GM18951 (cell line): Measurements from ENCODE around the gene PDE6B.

Source experiments
- POLR2A ChIP-seq: IDR thresholded peaks from 4 replicates; pipeline ENCODE4 v1.6.1; 2011; ENCODE audit warnings: mild to moderate bottlenecking; ENCODE audit not compliant: insufficient read length, insufficient read depth; ENCODE audit errors: extremely low read depth
- in situ Hi-C: fragments of 300-500 bp; cut with MboI; formaldehyde crosslinking; loops from one replicate; pipeline ENCODE4 v1.12.0; 2022; ENCODE audit warnings: low sequenced_read_pairs, mixed read lengths, inconsistent platforms; ENCODE audit not compliant: unreplicated experiment

Gene PDE6B

DNA sequence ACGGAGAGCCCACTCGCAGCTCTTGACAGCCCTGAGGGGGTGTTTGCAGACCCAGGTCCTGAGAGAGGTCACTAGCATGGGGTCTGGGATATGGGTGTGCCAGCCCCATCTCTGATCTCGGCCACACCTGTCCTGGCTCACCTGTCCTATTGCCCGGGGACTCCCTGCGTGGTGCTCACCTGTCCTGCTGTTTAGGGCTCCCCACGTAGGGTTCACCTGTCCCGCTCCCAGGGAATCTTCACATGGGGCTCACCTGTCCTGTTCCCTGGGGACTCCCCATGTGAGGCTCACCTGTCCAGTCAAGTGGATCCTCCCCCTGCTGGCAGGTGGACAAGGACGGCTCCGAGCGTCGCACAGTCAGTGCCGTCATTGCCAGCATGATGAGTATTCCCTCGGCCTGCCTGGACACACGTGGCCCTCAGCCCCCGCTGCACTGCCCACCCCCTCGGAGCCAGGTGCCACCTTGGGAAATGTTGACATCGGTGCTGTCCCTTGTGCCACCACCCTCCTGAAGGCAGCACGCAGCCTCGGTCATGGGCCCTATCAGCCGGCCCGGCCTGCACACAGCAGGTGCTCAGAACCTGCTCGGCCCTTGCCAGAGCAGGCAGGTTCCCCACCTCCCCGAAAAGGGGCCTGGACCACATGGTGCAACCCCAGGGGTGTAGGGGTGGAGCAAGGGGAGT, 57.3 kb downstream of the PDE6B start:
- no peak for TF ChIP-seq POLR2A
- in situ Hi-C loops, result no loop called here

DNA sequence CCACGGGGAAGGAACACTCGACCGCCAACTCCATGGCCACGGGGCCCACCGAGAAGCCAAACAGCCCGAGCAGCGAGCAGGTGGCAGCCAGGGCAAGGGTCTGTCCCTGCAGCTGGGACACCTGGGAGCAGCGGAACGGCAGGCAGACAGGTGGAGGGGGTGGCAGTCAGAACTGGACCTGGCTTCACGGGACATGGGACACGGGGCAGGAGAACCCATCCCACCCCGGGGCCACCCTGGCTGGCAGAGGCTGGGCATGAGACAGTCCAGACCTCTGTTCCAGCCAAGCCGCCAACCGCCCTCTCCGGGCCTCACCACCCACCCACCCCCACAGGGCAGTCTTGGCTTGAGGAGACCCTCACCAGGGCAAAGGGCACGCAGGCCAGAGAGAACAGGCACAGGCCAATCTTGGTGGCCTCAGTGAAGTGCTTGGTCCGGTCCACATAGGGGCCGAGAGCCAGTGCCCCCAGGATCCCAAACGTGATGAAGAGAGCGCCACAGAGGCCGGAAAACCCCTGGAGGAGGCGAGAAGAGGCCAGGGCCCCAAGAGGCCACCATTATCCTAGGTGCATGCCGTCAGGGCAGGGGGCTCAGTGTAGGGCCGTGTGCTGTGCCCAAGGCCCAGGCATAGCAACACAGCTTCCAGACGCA, 58.0 kb downstream of the PDE6B start:
- in situ Hi-C loops, result no loop called here
- no peak for TF ChIP-seq POLR2A

DNA sequence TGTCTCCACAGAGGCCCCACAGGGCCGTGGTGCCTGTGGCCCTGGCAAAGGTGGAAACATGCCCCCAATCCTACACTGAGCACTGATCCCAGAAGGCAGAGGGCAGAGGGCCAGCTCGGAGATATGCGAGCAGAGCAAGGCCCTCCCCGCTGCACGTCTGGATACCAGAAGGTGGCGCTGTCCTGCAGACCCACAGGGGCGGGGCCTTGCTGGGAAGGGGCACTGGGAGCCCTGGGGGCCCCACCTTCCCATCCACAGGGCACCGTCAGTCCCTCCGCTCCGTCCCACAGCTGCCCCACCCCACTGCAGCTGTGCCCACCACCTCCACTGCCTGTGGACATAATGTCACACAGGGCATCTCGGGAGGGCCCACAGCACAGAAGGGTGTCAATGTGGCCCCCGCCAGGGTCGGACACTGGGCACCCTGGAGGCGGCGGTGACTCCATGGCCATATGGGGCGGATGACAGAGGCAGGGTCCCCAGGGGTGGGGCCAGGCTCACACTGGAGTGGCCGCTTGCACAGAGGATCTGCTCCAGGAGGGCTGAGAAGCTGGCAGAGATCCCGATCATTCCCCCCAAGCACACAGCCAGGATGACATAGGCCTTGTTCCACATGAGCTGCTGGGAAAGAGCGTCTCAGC, 58.7 kb downstream of the PDE6B start:
- in situ Hi-C loops, result no loop called here
- TF ChIP-seq POLR2A, result no peak

DNA sequence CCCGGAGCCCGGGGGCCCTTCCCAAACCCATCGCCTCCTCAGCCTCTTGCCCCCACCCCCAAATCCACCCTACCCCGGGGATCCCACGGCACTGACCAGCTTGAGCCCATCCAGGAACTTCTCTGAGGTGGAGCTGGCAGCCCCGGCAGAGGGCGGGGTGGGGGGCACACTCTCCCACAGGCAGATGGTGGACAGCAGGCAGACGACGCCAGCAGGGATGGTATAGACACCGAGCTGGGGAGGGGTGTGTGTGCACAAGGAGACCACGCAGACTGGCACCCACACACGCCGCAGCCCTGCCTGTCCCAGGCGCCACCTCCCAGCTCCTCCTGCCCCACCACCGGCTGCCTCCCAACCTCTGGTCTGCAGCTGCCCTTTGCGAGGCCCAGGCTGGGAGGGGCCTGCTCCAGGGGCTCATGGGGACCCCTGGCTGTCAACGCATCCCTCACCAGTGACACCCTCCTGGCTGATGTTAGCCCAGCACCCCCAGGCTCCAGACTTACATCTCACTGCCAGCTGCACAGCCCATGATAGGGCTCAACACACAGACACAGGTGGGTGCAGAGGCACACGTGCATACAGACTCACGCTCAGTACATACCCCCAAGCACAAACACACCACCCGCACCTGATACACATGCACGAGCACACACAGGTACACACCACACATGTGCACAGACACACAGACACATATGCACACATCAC, 59.4 kb downstream of the PDE6B start:
- in situ Hi-C loops, result no loop called here
- no peak for TF ChIP-seq POLR2A

DNA sequence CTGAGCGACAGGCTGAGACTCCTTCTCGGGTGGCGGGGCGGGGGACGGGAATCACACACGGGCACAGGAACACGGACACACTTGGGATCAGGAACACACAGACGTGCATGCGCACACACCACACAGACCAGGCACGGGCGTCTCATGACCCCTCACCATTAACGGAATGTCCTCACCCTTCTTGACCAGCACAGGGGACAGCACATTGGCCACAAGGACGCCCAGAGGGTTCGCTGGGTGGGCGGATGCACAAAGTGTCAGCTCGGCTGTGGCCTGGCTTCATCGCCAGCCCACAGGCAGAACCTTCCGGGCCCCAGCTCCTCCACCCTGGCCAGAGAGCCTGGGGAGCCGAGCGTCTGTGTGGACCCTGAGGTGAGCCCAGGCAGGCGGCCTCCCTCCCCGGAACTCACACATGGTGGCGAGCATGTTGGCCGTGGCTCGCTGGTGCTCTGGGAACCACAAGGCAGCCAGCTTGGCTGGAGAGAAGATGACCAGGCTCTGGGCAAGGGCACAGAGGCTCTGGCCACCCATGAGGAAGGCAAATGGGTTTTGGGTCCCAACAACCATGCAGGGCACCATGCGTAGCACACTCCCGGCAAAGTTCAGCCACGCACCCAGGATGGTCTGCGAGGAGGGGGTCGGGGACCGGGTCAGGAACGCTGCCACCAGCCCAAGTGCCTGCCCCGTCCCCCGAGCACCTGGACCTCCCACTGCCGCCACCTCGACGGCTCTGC, 60.5 kb downstream of the PDE6B start:
- TF ChIP-seq POLR2A, result no peak
- in situ Hi-C loops, result no loop called here

DNA sequence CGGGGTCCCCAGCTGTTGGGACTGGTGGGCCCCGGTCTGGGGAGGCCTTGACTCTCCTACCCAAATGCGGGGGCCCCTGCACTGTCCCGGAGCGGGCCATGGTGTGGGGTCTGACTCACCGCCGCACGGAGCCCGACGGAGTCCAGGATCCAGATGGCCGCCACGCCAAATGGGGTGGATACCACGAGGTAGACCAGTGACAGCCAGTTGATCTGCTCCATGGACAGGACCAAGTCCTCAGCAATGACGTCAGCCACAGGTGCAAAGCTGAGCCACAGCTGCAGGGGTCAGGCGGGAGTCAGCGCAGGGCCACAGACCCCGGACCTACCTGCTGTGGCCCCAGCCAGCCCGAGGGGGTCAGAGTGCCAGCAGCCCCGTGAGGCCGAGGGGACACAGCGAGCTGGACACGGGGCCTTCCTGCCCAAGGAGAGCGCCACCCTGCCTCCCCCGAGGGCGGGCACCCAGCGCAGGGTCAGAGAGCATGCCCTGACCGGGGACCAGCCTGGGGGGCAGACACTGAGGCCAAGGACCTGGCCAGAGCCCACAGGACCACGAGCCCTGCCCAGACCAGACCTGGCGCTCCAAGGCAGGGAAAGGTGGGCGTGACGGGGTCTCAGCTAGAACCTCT, 61.2 kb downstream of the PDE6B start:
- in situ Hi-C loops, result no loop called here
- no peak for TF ChIP-seq POLR2A

DNA sequence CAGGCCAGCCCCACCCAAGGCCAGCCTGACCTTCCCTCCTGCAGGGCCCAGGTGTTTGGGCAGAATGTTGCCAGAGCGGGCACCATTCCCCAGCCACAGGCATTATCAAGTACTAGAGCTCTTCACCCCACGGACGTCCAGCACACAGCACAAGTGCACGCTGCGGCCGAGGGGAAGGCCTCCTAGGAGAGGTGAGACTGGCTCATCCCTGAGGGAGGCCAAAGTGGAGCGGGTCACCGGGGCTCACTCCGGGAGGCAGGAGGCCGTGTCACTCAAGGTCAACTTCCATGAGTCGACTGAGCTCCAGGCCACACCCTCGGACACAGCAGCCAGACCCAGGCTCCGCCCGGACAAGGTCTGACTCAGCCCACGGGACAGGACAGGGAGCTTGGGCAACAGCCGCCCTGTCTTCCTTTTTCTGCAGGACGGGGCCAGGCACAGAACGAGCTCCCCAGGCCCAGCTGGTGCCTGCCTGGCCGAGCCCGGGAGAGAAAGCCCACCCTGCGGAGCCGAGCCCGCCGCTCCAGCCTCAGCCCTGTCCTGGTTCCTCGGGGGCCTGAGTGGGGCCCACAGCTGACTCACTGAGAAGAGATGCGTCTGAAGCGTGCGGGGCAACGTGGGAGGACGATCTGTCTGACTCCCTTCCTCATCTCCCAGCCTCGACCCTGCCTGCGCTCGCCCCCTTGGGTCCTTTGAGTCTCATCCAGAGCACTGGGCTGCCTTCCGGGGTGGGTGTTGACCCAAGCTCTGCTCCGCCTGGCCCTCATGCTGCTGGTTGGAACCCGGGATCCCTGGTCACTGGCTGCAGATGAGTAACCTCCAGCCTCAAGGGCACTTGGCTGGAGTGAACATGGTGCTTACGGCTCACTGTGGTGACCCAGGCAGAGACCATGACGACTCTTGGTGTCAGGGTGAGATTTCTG, 61.9 kb downstream of the PDE6B start:
- in situ Hi-C loops, result no loop called here
- no peak for TF ChIP-seq POLR2A

DNA sequence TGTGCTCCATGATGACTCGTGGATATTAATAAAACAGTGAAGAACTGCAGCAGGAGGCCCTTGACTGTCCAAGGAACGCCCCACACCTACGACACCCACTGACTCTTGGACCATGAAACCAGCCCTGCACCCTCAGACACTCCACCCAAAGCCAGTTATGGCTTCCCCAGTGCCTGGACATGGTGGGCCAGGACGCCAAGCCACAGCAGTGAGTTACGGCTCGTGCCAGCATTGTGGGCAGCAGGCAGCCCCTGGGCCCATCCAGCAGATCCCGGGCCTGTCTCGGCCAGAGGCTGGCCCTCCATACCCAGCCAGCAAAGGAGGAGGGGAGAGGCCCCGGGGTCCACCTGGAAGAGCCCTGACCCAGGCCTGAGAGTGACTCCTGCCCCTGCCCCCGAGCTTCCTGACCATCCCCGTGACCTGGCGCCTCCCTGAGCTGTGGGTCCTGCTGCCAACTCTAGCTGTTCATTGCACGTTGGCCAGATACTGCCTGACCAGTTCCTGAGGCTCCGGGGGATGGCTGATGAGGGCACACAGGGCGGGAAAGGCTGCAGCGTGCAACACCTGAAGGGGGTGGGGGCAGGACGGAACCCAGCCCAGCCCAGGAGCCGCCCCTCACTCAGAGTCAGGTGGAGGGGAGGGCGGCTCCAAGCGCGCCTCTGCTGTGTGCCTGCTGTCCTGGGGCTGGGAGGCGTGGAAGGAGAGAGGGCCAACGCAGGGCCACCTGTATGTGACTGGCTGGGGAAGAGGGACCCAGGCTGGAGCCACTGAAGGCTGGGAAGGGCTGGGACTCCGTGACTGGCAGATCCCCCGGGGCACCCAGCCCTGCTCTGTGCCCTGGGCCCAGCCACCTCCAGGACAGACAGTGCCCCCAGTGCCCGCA, 62.8 kb downstream of the PDE6B start:
- in situ Hi-C loops, result no loop called here
- TF ChIP-seq POLR2A, result no peak

DNA sequence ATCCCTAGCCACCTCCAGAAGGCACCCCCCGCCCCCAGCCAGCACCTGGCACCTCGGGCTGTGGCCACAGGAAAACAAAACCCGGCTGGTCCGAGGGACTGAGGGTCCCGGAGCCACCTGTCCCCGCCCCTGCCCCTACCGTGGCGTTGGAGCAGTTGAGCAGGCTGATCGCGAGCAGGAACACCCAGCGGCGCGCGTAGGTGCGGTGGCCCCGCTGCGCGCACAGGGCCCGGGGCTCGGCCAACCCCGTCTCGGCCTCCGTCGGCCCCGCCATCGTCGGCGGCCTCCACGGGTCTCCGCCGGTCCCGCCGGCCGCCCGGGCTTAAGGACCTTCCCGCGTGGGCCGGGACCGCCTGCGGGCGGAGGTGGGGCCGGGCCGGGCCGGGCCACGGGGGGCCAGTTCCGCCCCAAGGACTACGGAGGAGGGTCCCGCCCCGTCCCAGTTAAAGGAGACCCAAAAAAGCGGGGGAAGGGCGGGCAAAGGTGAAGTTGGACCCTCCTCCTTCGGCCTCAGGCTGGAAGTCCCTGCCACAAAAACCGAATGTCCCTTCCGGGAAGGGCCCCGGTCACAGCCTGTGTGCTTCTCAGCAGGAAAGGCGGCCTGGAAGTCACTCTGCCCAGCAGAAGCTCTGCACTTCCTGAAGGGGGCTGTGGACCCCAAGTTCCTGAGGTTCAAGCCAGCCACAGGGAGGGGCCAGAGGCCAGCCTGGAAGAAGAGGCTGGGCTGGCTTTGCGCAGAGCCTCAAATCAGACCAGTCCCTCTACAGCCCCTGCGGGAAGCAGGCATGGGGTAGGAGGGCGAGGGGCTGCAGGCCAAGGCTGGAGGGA, 63.7 kb downstream of the PDE6B start, which contains the start of gene SLC49A3:
Gene SLC49A3 (minus strand): TSS at position 298 of the 828 bp plus-strand sequence. CDS start 24 bp downstream, at position 274.
- TF ChIP-seq POLR2A, result no peak
- in situ Hi-C loops, result no loop called here

DNA sequence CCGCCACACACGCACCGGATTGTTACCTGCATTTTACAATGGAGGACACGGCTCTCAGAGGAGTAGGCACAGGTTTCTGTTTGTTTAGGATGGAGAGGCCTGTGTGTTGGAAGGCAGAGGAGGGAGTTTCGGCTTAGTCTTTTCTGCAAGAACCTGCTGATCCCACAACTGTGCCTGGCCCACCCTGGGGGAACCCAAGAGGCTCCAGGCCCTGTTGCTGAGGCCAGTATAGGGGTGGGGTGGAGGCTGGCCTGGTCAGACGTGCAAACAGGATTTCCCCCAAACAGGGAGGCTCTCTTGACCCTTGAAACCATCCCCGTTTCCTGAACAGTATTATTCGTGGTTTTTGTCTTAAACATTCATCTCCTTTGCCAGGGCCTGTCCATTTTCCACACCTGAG, 64.3 kb downstream of the PDE6B start:
- in situ Hi-C loops, result no loop called here
- no peak for TF ChIP-seq POLR2A
